HL-60 (cell line): ENCODE measurements around the gene ARL5C.

ENCODE experiments used
- DNase-seq, 2 experiments: peaks; one replicate each; pipeline ENCODE4 v3.0.0-alpha.2; 2010 to 2020; ENCODE audit warnings: low read depth in 1 of 2, low spot score in 1 of 2
- H3K27ac ChIP-seq: fragments of 250-450 bp; sonication (Bioruptor Pico); replicated peaks from 2 replicates; pipeline ENCODE4 v1.5.1; 2020; ENCODE audit warnings: mild to moderate bottlenecking, moderate library complexity
- H3K27me3 ChIP-seq: fragments of 250-450 bp; sonication (Bioruptor Pico); 2 replicates; pipeline ENCODE4 v1.5.1; 2021; ENCODE audit warnings: mild to moderate bottlenecking, moderate library complexity; ENCODE audit not compliant: insufficient read depth, poor library complexity, severe bottlenecking
- H3K4me3 ChIP-seq: replicated peaks from 2 replicates; pipeline ENCODE4 v1.5.1; 2011; ENCODE audit warnings: mild to moderate bottlenecking, control low read depth, low read length; ENCODE audit not compliant: insufficient read depth
- CTCF ChIP-seq: IDR thresholded peaks from one replicate; pipeline ENCODE4 v1.5.1; 2011; ENCODE audit warnings: low read length, control low read depth, inconsistent platforms; ENCODE audit not compliant: insufficient read depth
- GABPA ChIP-seq: IDR thresholded peaks from 2 replicates; pipeline ENCODE4 v1.6.1; 2012; ENCODE audit warnings: low read depth
- POLR2AphosphoS5 ChIP-seq: IDR thresholded peaks from 2 replicates; pipeline ENCODE4 v1.6.1; 2012; ENCODE audit warnings: low read depth
- REST ChIP-seq: IDR thresholded peaks from 2 replicates; pipeline ENCODE4 v1.6.1; 2012; ENCODE audit warnings: low read depth; ENCODE audit not compliant: insufficient replicate concordance
- SPI1 ChIP-seq: IDR thresholded peaks from 2 replicates; pipeline ENCODE4 v1.6.1; 2012; ENCODE audit warnings: low read depth, mild to moderate bottlenecking, borderline replicate concordance

Gene ARL5C

GRCh38 chr17:39107155-39107554 lies 58.8 kb downstream of the ARL5C start:
- Histone ChIP-seq H3K27me3 (no peaks in the 10 kb centered on the region), H3K27ac (no peak overlapping the region), H3K4me3 (no peak overlapping the region)
- TF ChIP-seq CTCF: no peak
- no peak for TF ChIP-seq POLR2AphosphoS5
- no peak for TF ChIP-seq SPI1
- TF ChIP-seq GABPA: no peak
- no peak for TF ChIP-seq REST
- DNase-seq: no peak
